ENCODE measurements around the gene GFRA1.

Gene GFRA1

GRCh38 chr10:116272440-116273283 lies at the start of gene GFRA1:
GFRA1 (minus strand) TSS chr10:116273206; CDS start chr10:116272029, 1,177 bp downstream.
- no peak for TF ChIP-seq CTCF (IDR thresholded peaks at IDR 0.05; ENCODE audit: control insufficient read depth, insufficient read depth, low read depth, low read length, missing control alignments)
- peak within 1 kb of the TSS; percentile 43 for H3K4me3 ChIP-seq (ENCODE audit: control insufficient read depth, low read depth, low read length)
- DNase-seq (ENCODE audit: low read depth), result no peak

GRCh38 chr10:116316503-116316902 lies 43.5 kb upstream of the GFRA1 start:
- no peak for TF ChIP-seq CTCF (IDR thresholded peaks at IDR 0.05; ENCODE audit: control insufficient read depth, insufficient read depth, low read depth, low read length, missing control alignments)
- DNase-seq (ENCODE audit: low read depth), result no peak
- H3K4me3 ChIP-seq (ENCODE audit: control insufficient read depth, low read depth, low read length), result no peak overlapping the region

GRCh38 chr10:116312548-116312947 lies 39.5 kb upstream of the GFRA1 start:
- TF ChIP-seq CTCF (IDR thresholded peaks at IDR 0.05; ENCODE audit: control insufficient read depth, insufficient read depth, low read depth, low read length, missing control alignments), result no peak
- DNase-seq (ENCODE audit: low read depth), result no peak
- no peak overlapping the region for H3K4me3 ChIP-seq (ENCODE audit: control insufficient read depth, low read depth, low read length)

- no peak overlapping the region for H3K4me3 ChIP-seq (ENCODE audit: control insufficient read depth, low read depth, low read length)
- no peak for DNase-seq (ENCODE audit: low read depth)
- TF ChIP-seq CTCF (IDR thresholded peaks at IDR 0.05; ENCODE audit: control insufficient read depth, insufficient read depth, low read depth, low read length, missing control alignments), result no peak
Measured at GRCh38 chr10:116311706-116312490, 38.9 kb upstream of the GFRA1 start.

GRCh38 chr10:116311016-116311415 lies 38.0 kb upstream of the GFRA1 start:
- DNase-seq (ENCODE audit: low read depth), result no peak
- H3K4me3 ChIP-seq (ENCODE audit: control insufficient read depth, low read depth, low read length), result no peak overlapping the region
- TF ChIP-seq CTCF (IDR thresholded peaks at IDR 0.05; ENCODE audit: control insufficient read depth, insufficient read depth, low read depth, low read length, missing control alignments), result no peak

- no peak for TF ChIP-seq CTCF (IDR thresholded peaks at IDR 0.05; ENCODE audit: control insufficient read depth, insufficient read depth, low read depth, low read length, missing control alignments)
- DNase-seq (ENCODE audit: low read depth), result no peak
- no peak overlapping the region for H3K4me3 ChIP-seq (ENCODE audit: control insufficient read depth, low read depth, low read length)
Measured at GRCh38 chr10:116307455-116307854, 34.4 kb upstream of the GFRA1 start.
